Activated naive CD8-positive, alpha-beta T cell (primary cell): ENCODE measurements around the gene C1QTNF5.

Experiments
- H3K27ac Mint-ChIP-seq: one replicate; pipeline ENCODE4 v1.8.0; 2021; ENCODE audit warnings: mixed read lengths
- H3K27me3 Mint-ChIP-seq: one replicate; pipeline ENCODE4 v1.8.0; 2021; ENCODE audit warnings: mixed read lengths
- H3K36me3 Mint-ChIP-seq: one replicate; pipeline ENCODE4 v1.8.0; 2021; ENCODE audit warnings: mixed read lengths
- H3K4me1 Mint-ChIP-seq: one replicate; pipeline ENCODE4 v1.8.0; 2021; ENCODE audit warnings: low read depth, mixed read lengths
- H3K4me3 Mint-ChIP-seq: one replicate; pipeline ENCODE4 v1.8.0; 2021; ENCODE audit warnings: mild to moderate bottlenecking, mixed read lengths
- H3K9me3 Mint-ChIP-seq: one replicate; pipeline ENCODE4 v1.8.0; 2021; ENCODE audit warnings: low read depth, mixed read lengths

C1QTNF5 gene

GRCh38 chr11:119339589-119340334, 921 bp downstream of the C1QTNF5 start:
- Mint-ChIP-seq H3K9me3 (no peaks in the 10 kb centered on the region), H3K27me3 (peaks cover 14% of the 10 kb centered on the region), H3K36me3 (no peaks in the 10 kb centered on the region), H3K27ac (no peak overlapping the region), H3K4me3 (peak overlapping the region; percentile 67), H3K4me1 (peaks cover 30% of the 10 kb centered on the region)

DNA sequence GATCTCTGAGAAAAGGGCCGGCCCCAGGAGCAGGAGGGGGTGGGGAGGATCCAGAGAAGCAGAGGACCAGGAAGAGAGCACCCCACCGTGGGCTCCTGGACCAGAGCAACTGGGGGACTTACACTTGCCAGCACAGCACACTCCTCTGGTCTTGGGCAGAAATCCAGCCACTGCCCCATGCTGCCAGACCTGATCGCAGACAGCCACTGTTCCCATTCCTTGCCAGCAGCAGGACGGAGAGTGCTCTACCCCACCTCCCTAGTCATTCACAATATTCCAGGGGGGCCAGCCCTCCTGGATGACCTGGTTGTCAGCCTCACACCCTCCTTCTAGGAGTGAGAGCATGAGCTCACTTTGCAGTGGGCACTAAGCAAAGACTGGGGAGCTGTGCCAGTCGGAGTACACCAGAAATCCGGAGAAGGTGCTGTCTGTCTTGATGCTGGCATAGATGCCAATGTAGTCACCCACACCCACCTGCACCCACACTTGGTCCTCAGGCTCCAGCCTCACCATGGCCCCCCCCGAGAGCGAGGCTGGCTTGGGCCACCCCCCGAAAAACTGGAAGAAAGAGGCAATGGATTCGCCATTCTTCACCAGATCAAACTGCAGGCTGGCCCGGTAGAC, 1.6 kb downstream of the C1QTNF5 start:
- H3K27ac Mint-ChIP-seq: no peak overlapping the region
- no peaks in the 10 kb centered on the region for H3K36me3 Mint-ChIP-seq
- H3K4me1 Mint-ChIP-seq: peaks cover 34% of the 10 kb centered on the region
- peaks cover 14% of the 10 kb centered on the region for H3K27me3 Mint-ChIP-seq
- H3K4me3 Mint-ChIP-seq: peak overlapping the region; percentile 67
- H3K9me3 Mint-ChIP-seq: no peaks in the 10 kb centered on the region

- Mint-ChIP-seq H3K4me1 (peaks cover 38% of the 10 kb centered on the region), H3K27ac (no peak overlapping the region), H3K4me3 (peak overlapping the region; percentile 56), H3K9me3 (no peaks in the 10 kb centered on the region), H3K27me3 (peaks cover 14% of the 10 kb centered on the region), H3K36me3 (no peaks in the 10 kb centered on the region)
Observed at GRCh38 chr11:119338318-119338890, 2.3 kb downstream of the C1QTNF5 start.

DNA sequence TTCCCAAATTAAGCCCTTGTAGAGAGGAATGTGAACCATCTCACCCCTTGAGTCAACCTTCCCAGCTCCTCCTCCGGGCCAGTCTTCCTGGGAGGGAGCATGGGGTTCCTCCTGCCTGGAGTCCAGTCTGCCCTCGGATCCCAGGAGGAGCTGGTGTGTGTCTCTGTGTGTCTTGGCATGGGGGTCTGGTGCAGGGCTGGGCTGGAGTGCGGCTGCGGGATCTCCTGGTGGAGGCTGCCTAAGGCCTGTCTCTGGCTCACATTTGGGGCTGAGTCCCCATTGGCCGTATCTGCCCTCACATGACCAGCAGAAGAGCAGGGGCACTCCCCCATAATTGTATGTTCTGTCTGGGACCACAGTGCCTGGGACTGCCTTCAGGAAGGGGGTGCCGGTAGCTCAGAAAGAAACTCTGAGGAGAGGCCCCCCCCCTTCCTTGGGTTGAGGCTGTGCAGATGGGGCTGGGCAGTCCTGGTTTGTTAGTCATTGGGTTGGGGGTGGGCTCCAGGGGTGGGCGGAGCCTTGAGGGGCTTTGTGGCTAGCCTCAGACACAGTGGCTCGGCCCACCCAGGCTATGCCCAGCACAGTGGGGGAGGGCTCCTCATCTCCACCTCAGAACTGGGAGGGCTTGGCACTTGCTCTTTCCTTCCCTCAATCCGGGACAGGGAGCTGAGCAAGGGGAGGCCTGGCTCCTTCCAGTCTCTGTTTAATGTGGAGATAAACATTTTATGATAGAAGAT, 2.9 kb downstream of the C1QTNF5 start:
- Mint-ChIP-seq H3K27me3 (peaks cover 13% of the 10 kb centered on the region), H3K27ac (no peak overlapping the region), H3K4me3 (no peak overlapping the region), H3K9me3 (no peaks in the 10 kb centered on the region), H3K36me3 (no peaks in the 10 kb centered on the region), H3K4me1 (peaks cover 38% of the 10 kb centered on the region)

- Mint-ChIP-seq H3K27me3 (peaks cover 13% of the 10 kb centered on the region), H3K27ac (no peak overlapping the region), H3K4me1 (peaks cover 38% of the 10 kb centered on the region), H3K36me3 (no peaks in the 10 kb centered on the region), H3K9me3 (no peaks in the 10 kb centered on the region), H3K4me3 (peak overlapping the region; percentile 99)
Observed at GRCh38 chr11:119336744-119337469, 3.8 kb downstream of the C1QTNF5 start.

DNA sequence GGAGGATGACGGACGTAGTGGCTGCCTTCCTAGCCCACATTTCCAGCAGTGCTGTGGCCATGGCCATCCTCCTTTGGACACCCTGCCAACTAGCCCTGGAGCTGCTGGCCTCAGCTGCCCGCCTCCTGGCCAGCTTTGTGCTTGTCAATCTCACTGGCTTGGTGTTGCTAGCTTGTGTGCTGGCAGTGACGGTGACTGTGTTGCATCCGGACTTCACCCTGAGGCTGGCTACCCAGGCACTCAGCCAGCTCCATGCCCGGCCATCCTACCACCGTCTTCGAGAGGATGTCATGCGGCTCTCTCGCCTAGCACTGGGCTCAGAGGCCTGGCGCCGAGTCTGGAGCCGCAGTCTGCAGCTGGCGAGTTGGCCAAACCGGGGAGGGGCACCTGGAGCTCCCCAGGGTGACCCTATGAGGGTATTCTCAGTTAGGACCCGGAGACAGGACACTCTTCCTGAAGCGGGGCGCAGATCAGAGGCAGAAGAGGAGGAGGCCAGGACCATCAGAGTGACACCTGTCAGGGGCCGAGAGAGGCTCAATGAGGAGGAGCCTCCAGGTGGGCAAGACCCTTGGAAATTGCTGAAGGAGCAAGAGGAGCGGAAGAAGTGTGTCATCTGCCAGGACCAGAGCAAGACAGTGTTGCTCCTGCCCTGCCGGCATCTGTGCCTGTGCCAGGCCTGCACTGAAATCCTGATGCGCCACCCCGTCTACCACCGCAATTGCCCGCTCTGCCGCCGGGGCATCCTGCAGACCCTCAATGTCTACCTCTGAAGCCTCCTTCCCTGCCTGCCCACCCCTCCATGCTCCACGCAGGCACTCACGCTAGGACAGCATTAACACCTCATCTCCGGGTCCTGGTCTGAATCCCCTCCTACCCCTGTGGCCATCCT, 4.8 kb downstream of the C1QTNF5 start:
- Mint-ChIP-seq H3K27me3 (peaks cover 6% of the 10 kb centered on the region), H3K4me3 (peak overlapping the region; percentile 99), H3K36me3 (no peaks in the 10 kb centered on the region), H3K4me1 (peaks cover 33% of the 10 kb centered on the region), H3K27ac (no peak overlapping the region), H3K9me3 (no peaks in the 10 kb centered on the region)

DNA sequence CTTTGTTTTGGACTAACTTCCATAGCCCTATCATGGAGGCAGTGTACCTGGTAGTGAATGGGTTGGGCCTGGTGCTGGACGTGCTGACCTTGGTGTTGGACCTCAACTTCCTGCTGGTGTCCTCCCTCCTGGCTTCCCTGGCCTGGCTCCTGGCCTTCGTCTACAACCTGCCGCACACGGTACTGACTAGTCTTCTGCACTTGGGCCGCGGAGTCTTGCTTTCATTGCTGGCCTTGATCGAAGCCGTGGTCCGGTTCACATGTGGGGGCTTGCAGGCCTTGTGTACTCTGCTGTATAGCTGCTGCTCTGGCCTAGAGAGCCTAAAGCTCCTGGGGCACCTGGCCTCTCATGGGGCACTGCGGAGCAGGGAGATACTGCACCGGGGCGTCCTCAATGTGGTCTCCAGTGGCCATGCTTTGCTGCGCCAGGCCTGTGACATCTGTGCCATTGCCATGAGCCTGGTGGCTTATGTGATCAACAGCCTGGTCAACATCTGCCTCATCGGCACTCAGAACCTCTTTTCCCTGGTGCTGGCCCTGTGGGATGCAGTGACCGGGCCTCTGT, 5.5 kb downstream of the C1QTNF5 start:
- Mint-ChIP-seq H3K36me3 (no peaks in the 10 kb centered on the region), H3K27me3 (peaks cover 5% of the 10 kb centered on the region), H3K9me3 (no peaks in the 10 kb centered on the region), H3K4me1 (peaks cover 32% of the 10 kb centered on the region), H3K27ac (peak overlapping the region; percentile 97), H3K4me3 (peak overlapping the region; percentile 99)

DNA sequence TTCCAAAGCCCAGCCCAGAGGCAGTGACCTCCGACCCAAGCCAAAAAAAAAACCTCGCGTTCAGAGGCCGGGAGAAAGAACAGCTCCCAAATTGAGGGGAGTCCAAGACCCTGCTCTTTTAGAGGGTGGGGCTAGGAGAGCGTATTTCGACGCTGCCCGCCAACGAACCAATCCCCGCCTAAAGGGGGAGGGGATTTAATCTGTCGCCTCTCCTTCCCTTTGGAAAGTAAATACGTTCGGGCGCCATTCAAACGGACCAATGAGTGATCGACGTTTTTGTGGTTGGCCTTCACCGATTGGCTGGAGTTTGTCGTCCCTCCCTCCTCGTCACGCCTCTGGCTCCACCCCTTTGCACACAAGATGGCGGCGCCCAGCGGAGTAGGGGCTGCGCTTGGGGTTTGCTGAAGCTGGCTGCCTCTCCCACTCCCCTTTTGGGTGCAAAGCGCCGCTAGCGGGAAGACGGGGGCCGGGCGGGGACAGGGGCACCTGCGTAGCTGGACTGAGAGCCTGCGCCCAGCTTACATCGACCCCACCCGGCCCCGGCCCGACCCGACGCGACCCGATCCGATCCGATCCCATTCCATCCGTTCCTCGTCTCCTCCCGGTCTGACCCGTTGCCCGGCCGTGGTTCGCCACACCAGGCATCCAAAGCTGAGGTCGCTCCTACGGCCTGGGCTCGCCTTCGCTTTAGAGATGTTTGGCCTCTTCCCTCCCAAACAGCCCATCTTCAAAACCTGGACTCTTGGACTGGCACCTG, 6.3 kb downstream of the C1QTNF5 start, which contains the start of gene RNF26:
TSS of gene RNF26 (plus strand) at position 354 of the 757 bp plus-strand sequence. CDS start 596 bp downstream, outside the sequence.
- H3K4me3 Mint-ChIP-seq: peak within 1 kb of the TSS; percentile 99
- no peaks in the 10 kb centered on the region for H3K9me3 Mint-ChIP-seq
- no peaks in the 10 kb centered on the region for H3K36me3 Mint-ChIP-seq
- peak within 1 kb of the TSS; percentile 97 for H3K27ac Mint-ChIP-seq
- H3K4me1 Mint-ChIP-seq: peaks cover 31% of the 10 kb centered on the region
- peaks cover 4% of the 10 kb centered on the region for H3K27me3 Mint-ChIP-seq

- H3K36me3 Mint-ChIP-seq: no peaks in the 10 kb centered on the region
- no peaks in the 10 kb centered on the region for H3K9me3 Mint-ChIP-seq
- no peaks in the 10 kb centered on the region for H3K27me3 Mint-ChIP-seq
- peak overlapping the region; percentile 58 for H3K27ac Mint-ChIP-seq
- H3K4me1 Mint-ChIP-seq: peaks cover 23% of the 10 kb centered on the region
- peak overlapping the region; percentile 99 for H3K4me3 Mint-ChIP-seq
Observed at GRCh38 chr11:119332111-119332765, 8.4 kb downstream of the C1QTNF5 start.

DNA sequence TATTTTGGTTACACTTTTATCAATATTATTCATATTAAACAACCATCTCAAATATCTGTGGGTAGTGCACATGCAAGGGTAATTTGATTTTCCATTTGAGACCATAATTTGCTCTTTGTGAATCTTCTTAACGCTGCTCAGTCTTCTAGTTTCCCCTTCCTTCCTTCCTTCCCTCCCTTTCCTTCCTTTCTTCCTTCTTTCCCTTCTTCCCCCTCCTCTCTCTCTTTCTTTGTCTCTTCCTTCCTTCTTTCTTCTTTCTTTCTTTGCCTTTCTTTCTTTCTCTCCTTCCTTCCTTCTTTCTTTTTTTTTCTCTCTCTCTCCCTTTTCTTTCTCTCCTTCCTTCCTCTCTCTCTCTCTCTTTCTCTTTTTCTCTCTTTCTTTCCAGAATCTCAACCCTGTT, 10.4 kb downstream of the C1QTNF5 start:
- Mint-ChIP-seq H3K4me3 (no peak overlapping the region), H3K4me1 (peaks cover 11% of the 10 kb centered on the region), H3K36me3 (no peaks in the 10 kb centered on the region), H3K27me3 (no peaks in the 10 kb centered on the region), H3K27ac (no peak overlapping the region), H3K9me3 (no peaks in the 10 kb centered on the region)

DNA sequence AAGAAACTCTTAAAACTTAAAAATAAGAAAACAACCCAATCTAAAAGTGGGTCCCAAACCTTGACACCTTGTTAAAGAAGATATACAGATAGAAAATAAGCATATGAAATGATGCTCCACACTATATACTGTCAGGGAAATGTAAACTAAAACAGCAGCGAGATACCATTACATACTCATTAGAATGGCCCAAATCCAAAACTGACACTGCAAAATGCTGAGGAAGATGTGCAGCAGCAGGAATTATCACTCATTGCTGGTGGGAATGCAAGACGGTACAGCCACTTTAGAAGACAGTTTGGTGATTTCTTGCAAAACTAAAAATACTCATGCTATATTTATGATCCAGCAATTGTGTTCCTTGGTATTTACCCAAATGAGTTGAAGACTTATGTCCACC, 11.4 kb downstream of the C1QTNF5 start:
- Mint-ChIP-seq H3K4me1 (peaks cover 6% of the 10 kb centered on the region), H3K27me3 (no peaks in the 10 kb centered on the region), H3K36me3 (no peaks in the 10 kb centered on the region), H3K27ac (no peak overlapping the region), H3K4me3 (no peak overlapping the region), H3K9me3 (no peaks in the 10 kb centered on the region)

DNA sequence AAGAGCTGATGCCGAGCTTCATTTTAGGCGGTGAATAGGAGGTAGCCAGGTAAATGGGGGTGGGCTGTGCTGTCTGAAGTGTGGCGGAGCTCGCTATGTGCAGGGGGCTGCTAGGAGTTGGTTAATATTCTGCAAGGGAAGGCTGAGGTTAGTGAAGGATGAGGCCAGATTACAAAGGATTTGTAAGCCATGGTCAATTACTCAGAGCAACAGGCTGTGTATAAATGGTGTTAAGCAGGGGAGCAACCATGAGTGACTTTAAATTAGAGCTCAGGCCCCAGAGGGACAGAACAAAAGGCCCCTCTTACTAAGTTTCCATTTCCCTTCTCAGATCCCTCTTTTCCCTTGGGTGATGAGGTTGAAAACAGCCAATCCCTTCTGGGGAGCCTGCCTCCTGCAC, 16.5 kb downstream of the C1QTNF5 start:
- H3K4me3 Mint-ChIP-seq: no peak overlapping the region
- H3K36me3 Mint-ChIP-seq: no peaks in the 10 kb centered on the region
- no peaks in the 10 kb centered on the region for H3K9me3 Mint-ChIP-seq
- H3K27me3 Mint-ChIP-seq: peaks cover 3% of the 10 kb centered on the region
- H3K27ac Mint-ChIP-seq: no peak overlapping the region
- H3K4me1 Mint-ChIP-seq: peaks cover 16% of the 10 kb centered on the region
